HG03095 (cell line): Measurements from ENCODE around the gene WFDC5.

Source experiments
- ATAC-seq: cut with Tn5 transposase; IDR thresholded peaks from one replicate; pipeline ENCODE4 v1.9.1; 2021; ENCODE audit warnings: moderate library complexity; ENCODE audit not compliant: unreplicated experiment

The WFDC5 gene

DNA sequence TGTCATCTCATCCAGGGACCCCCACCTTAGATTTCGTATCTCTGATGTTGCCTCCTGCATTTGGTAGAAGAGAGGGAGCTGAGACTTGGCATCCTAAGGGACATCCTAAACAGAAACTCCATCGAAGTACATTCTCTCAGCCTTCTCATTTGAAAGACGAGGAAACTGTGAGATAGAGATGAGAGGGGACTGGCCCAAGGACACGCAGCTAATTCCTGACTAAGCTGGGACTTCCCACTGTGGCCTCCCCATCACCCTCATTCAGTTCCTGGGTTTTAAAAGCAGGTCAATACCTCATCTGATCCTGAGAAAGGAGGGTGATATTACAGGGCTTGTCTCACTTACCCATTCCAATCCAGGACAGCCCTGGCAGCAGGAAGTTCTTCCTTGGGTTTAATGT is 855 bp upstream of the WFDC5 start:
- ATAC-seq = no peak

DNA sequence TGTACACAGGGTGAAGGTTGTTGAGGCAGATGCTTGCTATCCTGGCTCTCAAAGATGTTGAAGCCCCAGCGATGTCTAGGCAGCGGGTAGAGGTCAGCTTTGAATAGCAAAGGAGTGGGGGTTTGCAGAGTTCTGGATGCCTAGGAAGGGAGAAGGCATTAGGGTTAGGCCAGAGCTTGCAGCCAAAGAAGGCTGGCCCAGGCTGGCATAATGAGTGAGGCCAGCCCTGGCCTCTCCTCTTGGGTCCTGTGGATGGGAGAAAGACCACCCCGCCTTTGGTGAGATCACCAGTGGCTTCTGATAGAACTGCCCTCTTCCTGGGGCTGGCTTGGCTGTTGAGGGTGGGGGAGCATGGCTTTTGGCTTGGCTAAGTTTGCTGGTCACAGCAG is 406 bp upstream of the WFDC5 start:
- ATAC-seq = no peak

DNA sequence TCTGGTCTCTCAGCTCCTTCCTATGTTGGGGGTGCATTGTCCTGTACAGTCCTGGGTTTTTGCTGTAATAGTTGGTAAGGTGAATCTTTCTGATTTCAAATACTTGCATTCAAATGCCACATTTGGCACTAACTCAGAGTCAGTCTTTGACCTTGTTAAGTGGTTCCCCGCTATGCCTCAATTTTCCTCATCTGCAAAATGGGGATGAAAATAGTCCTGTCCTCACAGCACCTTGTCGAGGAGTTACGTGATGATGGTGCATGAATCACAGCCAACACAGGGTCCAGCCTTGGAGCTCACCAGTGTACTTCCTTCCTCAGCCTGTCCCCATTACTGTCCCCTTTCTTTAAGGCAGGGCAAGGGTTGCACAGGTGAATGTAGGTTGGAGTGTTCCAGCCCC is 1.1 kb downstream of the WFDC5 start:
- no peak for ATAC-seq

DNA sequence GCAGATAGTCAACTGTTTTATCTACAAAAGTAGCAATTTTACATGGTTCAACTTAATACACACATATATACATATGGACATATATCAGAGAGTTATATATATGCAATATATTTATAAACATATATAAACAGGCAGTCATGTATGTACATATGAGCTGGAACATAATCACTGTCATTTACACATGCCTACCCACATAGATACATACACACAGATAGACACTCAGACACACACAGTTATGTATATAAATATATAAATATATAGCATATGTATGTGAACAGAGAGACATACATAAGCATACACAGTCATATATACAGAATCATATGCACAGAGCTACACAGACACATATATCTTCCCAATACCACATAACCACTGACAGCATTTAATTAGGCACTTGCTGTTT is 2.2 kb downstream of the WFDC5 start:
- no peak for ATAC-seq

DNA sequence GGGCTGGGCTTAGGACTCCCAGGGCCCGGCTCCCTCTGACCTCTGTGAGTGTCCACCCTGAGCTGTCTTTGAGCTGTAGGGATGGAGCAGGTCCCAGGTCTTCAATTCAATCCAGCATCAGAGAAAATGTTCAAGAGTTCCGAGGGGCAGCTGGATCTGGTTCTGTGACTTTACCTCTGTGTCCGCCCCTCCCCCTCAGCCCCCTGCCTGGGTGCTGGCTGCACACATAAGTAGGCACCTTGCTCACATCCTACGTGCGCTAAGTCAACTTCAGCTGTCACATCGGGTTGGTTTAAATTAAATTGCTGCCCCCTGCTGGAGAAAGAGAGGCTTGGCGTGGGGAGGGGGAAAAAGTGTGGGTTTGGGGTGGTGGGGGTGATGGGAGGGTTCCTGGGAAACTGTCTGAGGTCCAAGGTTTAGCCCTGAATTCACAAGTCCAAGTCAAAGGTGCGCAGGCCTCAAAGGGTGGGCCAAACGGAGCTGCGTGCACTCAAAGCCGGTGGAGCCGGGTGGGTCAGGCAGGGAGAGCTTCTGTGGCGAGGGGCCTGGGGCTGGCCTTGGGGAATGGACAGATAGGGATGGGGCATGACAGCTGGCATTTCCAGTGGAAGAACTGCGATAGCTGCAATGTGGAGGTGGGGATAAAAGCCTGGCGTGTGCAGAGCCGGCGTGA is 3.0 kb downstream of the WFDC5 start:
- no peak for ATAC-seq

DNA sequence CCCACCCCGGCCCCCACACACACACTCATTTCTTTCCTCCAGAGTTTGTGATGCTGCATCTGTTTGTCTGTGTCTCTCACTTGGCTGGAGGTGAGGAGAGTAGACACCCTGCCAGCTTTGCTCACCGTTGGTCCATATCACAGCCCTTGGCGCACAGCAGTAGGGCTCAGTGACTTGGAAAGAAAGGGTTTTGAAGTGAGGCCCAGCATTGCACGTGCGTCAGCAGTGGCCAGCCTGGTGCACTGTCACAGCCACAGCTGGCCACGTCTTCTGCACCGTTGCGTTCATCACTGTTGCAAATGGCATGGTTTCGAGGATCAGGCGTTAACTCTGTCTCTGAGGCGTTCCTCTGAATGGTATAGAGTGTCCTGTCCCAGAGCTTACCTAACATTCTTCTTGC is 3.7 kb downstream of the WFDC5 start:
- ATAC-seq = no peak

DNA sequence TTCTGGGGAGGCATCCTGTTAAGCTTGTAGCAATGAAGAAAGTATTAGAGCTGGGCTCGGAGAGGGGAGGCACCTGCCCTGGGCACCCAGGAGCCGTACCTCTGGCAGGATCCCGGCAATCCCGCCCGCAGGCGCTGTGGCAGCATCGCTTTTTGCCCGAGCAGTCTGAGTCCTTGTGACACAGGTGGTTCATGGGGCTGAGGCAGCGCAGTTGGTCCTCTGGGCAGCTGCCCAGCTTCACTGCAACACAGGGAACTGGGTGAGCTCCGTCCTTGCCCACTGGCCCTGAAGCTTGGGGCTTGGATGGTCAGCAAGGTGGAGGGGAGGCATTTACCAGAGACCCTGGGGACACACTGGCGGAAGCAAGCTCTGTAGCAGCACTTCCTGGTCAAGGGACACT is 4.7 kb downstream of the WFDC5 start:
- ATAC-seq = no peak

DNA sequence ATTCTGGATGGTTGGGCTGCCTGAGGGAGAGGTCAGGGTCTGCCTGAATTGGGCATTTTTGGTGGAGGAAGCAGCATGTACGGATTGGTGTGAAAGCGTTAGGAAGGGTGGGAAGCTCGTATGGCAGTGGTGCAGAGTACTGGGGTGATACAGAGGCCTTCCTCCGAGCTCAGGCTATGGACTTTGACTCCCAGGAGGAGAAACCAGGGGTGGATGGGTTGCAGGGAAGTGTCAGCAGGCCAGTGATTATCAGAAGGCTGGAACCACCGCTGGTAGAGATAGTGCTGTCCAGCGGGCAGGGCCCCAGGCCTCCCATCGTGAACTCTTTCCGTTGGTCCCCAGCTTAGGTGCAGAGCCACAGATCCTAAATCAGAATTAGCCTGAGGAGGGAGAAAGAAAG is 5.3 kb downstream of the WFDC5 start:
- no peak for ATAC-seq

DNA sequence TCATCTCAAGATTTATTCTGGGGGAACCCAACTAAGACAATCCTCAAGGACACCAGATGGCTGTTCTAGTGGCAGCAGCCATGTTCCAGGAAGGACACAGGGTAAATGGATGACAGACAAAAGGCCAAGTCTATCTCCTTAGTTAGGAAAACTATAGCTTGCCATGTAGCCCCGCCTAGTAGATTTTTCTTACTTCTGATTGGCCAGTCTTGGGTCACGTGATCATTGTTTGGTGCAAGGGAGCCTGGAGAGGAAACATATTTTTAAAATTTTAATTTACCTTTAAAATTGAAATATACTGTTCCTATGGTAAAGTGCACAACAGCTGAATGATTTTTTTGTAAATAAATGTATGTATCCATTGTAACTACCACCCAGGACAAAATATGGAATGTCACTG is 9.7 kb downstream of the WFDC5 start:
- ATAC-seq = no peak

DNA sequence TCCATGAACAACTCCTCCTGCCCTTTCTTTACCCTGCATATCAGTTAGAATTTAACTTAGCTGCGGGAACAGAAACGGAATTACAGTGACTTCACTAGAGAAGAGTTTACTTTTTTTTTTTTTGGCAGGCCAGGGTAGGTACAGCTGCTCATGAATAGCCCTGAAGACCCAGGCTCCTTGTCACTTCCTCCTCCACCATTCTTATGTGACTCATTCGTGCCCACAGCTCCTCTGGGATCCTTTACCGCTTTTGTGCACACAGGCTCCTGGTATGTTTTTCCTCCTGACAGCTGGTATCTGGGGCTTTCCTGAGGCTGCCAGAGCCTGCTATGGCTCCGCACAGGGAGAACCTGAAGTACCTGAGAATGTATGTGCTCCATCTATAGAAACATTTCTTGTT is 10.2 kb downstream of the WFDC5 start:
- no peak for ATAC-seq

DNA sequence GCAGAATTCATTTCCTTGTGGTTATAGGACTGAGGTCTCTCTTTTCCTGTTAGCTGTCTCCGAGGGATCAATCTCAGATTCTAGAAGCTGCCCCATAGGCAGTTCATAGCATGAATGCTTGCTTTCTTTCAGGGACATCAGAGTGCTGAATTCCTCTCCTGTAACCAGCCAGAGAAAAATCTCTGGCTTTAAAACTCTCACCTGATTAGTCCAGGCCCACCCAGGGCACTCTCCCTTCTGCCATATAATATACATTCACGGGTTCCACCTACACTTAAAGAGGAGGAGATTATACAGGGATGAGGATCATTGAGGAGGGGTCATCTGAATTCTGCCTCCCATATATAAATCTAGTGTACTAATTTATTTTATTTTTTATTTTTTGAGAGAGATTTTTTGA is 11.9 kb downstream of the WFDC5 start:
- no peak for ATAC-seq

DNA sequence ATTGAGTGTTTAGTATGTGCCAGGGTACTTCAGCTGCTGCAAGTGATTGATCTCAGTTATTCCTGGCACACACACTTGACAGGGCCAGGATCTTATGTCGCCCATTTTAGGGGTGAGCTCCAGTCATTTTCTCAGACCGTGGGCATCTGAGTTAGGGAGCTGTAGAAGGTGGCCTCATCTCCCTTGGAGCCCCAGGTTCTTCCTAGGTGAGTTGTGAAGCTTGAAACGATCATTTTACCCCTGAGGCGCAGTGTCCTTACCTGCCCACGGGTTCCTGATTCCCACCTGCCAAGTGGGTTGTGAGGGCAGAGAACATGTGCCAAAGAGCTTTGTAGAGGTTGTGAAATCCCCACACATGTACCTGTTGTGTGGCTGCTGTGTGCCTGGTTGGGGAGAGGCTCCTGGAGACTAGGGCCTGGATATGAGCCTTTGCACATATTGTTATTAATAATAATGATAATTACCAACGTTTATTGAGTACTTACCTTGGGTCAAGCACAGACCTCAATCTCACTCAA is 13.6 kb downstream of the WFDC5 start:
- ATAC-seq = no peak

DNA sequence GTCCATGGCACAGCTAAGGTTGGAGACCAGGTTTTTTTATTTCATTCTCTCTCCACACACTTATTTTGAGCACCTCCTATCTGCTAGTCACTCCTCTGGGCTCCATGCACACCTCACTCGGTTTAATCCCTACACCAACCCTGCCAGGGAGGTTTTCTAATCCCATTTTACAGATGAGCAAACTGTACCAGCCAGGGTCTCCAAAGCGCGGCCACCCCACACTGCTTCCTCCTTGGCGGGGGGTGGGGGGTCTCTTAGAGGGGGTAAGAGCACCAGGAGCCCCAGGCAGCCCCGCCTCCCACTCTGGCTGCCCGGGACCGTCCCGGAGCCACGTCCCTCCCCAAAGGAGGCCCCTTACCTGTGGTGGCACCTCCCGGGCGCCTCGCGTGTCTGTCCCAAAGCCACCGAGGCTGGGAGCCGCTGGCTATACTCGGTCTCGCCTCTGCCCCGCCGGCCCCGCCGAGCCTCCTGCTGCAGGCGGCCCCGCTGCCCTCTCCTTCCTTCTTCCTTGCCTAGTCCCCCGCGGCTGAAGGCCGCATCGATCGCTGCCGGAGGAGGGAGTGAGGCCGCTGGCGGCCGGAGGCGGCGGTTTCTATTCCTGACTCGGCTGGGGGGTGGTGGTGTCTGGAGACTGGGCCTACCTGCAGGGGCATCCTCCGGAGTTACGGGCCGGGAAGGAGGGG is 14.3 kb downstream of the WFDC5 start, which contains the start of gene KCNS1:
TSS of gene KCNS1 (minus strand) at position 565 of the 683 bp plus-strand sequence. CDS start 1,891 bp downstream, outside the sequence.
- ATAC-seq = no peak

DNA sequence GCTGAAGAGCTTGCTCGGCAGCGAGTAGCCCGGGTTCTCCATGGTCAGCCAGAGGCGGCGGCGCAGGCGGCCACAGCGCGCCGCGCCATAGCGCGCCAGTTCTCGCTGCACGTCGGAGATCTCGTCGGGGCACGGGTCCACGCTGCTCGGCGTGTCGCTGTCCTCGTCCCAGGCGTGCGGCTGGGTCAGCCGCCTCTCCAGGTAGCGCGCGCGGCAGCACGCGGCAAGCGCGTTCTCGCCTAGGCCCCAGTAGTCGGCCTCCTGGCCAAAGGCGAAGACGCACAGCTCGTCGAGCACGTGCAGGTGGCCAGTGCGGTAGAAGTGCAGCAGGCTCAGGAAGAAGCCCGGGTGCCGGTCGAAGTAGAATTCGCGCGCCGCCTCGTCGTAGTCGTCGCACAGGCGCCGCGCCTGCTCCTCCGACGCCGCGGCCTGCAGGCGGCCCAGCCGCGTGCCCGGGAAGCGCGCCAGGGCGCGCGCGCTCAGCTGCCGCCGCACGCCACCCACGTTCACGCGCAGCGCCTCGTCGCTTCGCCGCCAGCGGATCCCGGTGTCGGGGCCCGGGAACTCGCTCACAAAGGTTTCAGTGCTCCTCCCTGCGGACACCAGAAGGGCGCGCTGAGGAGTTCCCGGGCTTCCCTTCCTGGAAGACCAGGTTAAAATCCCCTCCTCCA is 16.7 kb downstream of the WFDC5 start:
- no peak for ATAC-seq

DNA sequence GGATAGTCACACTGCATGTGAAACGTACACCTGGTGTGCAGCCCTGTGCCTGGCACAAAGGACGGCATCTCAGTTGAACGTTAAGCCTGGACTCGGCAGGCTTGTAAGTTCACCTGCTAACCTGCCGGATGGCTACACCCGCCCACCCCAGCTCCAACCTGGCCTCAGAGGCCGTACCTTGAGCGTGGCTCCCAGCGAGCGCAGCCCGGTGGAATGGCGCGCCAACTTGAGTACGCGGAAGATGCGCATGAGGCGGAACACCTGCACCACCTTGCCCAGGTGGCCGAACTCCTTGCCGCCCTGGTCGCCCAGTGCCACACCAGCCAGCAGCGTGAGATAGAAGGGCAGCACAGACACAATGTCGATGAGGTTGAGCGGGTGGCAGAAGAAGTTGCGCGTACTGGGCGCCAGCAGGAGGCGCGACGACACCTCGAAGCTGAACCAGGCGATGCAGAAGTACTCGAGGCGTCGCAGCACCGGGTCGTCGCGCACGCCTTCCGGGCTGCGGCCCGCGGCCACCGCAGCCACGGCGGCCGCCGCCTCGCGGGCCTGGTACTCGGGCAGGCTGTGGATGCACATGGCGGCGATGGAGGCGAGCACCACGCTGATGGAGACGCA is 17.4 kb downstream of the WFDC5 start:
- no peak for ATAC-seq

DNA sequence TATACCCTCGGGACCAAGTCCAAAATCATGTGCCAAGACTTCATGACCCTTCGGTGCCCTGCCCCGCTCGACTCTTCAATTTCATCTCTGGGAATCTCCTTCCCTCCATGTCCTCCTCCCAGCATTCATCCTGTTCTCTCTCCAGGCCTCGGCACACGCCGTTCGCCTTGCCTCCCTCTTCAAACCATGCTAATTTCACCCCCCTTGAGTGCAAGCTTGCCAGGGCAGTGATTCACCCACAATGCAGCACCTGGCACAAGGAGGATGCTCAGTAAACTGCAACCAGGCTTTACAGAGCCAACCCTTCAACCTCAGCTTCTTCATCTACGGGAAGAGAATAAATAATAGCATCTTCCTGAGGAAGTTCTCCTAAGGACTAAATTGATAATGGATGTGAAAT is 18.2 kb downstream of the WFDC5 start:
- ATAC-seq = no peak

DNA sequence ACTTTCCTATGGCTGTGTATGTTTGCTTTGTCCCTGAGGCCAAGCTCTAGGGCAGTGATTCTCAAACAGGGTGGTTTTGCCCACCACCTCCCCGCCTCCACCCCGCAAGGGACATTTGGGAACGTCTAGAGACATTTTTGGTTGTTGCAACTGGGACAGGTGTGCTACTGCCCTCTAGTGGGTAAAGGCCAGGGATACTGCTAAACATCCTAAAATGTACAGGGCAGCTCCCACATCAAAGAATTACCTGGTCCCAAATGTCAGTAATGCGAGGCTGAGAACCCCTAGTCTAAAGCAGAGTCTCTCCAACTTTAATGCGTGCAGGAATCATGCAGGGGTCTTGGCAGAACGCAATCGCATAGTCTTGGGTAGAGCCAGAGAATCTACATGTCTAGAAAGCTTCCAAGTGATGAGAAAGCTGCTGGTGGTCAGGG is 19.2 kb downstream of the WFDC5 start:
- no peak for ATAC-seq

DNA sequence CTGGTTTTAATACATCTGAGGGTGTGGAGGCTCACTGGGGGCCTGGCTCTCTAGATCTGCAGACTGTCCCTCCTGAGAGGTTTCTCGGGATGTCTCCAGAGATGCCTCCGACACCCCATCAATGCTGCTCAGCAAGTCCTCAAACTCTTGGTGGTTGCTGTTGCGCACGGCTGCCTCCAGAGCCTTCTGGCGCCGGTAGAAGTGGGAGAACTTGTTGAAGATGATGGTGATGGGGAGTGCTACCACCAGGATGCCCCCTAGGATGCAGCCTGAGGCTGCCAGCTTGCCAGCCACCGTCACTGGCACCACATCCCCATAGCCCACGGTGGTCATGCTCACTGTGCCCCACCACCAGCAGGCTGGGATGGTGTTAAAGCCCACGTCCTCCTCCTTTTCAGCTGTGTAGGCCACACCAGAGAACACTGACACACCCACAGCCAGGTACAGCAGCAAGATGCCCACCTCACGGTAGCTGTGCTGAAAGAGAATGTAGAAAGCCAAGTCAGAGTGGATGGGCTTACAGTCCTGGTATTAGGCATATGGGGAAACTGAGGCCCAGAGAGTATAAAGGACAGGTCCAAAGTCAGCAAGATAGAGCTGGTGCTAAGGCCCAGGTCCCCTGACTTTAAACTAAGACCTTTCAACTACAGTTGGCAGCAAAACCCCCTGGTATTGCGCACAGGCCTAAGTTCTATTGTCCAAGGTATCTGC is 20.0 kb downstream of the WFDC5 start:
- ATAC-seq = no peak

DNA sequence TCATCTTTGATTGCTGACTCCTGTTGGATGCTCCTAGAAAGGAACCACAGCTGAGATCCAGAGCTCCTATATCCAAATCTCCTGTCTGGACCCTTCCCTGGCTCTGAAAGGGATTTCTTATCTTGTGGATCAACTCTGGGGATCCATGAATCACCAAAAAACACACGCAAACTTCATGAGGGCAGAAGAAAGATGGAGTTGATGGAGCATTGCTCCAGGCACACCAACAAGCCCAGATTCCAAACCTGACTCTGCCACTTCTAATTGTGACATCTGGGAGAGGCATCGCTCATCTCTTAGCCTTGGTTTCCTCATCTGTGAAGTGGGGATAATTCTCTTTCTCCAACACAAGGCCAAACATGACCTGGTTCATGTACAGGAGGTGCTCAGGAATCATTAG is 20.8 kb downstream of the WFDC5 start:
- ATAC-seq = no peak

DNA sequence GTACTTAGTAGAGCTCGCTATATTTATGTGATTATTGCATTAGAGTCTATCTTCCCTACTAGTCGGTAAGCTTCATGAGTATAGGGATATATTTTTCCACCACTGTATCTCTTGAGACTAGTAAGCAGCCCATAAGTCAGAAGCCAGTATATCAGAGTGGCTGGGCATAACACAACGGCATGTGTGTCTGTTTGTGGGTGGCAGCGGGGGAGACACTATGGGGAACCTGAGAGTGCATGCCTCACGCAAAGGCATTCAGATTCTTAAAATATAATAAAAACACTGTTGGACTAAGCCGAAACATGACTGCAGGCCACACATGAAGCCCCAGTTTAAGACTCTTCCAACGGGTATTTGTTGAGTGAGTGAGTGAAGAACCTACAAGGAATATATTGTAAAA is 22.1 kb downstream of the WFDC5 start:
- no peak for ATAC-seq

DNA sequence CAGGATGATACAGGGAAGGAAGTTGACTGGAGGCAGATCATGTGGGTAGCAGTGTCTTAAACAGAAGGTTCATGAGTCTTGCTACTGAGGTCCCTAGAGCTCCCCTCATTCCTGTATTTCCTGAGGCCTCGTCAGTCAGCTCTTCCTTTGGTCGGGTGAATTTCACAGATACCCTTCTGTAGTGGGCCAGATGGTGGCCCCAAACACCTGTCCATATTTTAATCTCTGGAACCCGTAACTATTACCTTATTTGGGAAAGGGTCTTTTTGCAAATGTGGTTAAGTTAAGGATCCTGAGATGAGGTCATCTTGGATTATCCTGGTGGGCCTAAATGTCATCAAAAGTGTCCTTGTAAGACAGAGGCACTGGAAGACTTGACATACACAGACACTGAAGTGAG is 23.6 kb downstream of the WFDC5 start:
- ATAC-seq = no peak
